ENCODE measurements around the gene CHCT1. TPM values are rescaled to one million over a fixed set of nuclear protein-coding genes. Genes with fewer than 3 reads are reported as not detected.
"Not testable (repeated sequence)": the region's sequence is repeated elsewhere in the genome, so short reads cannot be mapped to it uniquely, and the experiment has no call there.

CHCT1 gene
- not detected for total RNA-seq

DNA sequence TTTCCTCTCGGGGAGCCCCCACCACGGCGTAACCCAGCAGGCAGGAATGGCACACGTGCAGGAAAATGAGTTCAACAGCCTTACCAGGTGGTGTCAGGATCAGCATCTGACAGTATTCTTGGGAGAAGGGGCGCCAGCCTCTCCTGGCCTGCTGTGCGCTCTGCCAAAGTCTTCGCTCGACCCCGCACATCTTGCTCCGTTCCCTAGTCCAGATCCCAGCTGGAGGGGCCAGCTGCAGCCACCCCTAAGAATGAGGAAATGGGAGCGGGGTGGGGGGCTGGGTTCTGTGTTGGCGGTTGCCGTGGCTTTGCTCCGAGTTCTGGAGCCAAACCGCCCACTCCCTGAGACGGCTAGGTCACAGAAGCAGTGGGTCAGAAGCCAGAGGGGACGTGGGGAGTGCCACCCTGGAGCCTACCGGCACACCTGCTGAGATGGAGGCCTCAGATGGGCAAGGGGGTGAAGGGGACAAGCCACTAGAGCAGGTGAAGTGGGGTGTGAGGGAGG is at the start of gene CHCT1:
CHCT1 (plus strand) TSS at position 328 of the 504 bp plus-strand sequence; CDS start at position 432, 104 bp downstream.
- DNase-seq (ENCODE audit: low spot score in 2 of 2) (no peak), FAIRE-seq (no peak)

DNA sequence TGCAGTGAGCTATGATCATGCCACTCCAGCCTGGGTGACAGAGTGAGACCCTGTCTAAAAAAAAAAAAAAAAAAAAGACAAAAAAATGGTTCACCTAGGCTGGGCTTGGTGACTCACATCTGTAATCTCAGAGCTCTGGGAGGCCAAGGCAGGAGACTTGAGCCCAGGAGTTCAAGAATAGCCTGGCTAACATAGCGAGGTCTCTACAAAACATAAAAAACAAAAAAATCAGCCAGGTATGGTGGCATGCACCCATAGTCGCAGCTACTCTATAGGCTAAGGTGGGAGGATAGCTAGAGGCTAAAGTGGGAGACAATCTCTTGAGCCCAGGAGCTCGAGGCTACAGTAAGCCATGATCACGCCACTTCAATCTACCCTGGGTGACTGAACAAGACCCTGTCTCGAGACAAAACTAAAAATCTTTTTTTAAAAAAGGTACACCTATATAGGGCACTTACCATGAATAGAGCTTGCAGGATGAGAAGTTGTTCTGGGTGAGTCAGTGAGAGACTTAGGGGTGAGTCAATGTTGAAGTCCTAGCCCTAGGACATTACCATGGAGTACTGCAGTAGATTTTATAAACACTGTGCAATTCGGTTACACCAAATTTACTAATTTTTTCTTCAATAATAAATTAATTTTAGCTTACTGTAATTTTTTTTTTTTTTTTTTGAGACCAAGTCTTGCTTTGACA is 49.4 kb upstream of the CHCT1 start:
- DNase-seq (ENCODE audit: low spot score in 2 of 2) (no peak), FAIRE-seq (no peak)

DNA sequence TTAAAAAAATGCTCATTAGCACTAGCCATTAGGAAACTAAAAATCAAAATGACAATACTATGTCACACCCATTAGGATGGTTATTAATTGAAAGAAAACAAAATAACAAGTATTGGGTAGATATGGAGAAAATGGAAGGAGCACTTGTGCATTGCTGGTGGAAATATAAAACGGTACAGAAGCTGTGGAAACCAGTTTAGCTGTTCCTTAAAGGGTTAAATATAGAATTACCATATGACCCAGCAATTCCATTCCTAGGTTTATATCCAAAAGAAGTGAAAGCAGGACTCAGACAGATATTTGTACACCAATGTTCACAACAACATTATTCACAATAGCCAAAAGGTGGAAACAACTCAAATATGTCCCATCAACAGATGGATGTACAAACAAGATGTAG is 44.1 kb upstream of the CHCT1 start:
- FAIRE-seq, result not testable (repeated sequence)

DNA sequence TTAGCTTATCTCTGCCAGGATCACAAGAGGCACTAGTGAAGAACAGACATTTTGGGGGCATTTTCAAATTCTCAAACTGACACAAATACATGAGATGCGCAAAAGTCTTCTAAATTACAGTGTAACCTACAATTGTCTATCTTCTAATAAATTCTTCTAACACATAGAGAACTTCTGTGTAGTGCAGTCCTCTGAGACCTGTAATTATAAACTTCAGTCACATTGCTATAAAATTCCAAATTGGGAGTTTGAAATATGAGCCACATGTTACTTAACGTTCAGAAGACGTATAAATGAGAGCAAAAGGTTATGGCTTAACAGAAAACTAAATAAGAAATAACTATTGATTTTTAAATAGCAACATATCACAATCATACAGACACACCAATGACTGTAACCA is 42.8 kb upstream of the CHCT1 start:
- not testable (repeated sequence) for DNase-seq (ENCODE audit: low spot score in 2 of 2); FAIRE-seq

More for the DNA sequence above, 44.1 kb upstream of the CHCT1 start:
- not testable (repeated sequence) for DNase-seq (ENCODE audit: low spot score in 2 of 2)

DNA sequence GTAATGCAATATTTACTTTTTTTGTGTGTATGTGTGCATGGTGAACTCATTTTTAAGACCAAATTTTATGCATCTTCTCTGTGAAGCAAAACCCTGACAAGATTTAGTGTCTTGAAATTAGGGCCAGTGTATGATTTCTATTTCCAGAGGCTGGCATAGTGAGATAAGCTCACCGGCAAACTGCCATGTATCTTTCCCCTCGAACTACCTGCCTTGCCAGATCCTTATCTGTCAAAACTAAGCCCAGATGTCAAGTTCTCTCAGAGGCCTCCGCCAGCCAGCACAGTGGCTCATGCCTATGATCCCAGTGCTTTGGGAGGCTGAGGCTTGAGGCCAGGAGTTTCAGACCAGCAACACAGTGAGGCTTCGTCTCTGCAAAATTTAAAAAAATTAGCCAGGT is 40.3 kb upstream of the CHCT1 start:
- FAIRE-seq (no peak), DNase-seq (ENCODE audit: low spot score in 2 of 2) (no peak)

DNA sequence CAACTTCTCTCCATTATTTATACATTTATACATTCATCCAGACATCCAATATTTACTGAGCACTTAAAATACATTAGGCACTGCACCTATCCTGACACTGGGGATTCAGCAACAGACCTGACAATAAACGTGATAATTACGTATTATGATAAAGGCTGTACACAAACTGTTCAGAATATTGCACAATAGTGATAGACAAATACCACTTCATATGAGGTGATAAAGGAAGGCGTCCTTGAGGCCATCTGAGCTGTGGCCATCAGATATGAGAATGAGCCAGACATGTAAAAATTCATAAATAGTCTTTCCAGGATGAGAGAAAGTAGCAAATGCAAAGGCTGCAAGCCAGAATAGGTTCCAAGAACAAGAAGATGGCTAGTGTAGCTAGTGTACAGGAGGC is 38.9 kb upstream of the CHCT1 start:
- FAIRE-seq (no peak), DNase-seq (ENCODE audit: low spot score in 2 of 2) (no peak)

DNA sequence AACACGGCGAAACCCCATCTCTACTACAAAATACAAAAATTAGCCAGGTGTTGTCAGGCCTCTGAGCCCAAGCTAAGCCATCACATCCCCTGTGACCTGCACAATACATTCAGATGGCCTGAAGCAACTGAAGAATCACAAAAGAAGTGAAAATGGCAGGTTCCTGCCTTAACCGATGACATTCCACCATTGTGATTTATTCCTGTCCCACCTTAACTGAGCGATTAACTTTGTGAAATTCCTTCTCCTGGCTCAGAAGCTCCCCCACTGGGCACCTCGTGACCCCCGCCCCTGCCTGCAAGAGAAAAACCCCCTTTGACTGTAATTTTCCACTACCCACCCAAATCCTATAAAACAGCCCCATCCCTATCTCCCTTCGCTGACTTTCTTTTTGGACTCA is 37.4 kb upstream of the CHCT1 start:
- not testable (repeated sequence) for DNase-seq (ENCODE audit: low spot score in 2 of 2); FAIRE-seq

DNA sequence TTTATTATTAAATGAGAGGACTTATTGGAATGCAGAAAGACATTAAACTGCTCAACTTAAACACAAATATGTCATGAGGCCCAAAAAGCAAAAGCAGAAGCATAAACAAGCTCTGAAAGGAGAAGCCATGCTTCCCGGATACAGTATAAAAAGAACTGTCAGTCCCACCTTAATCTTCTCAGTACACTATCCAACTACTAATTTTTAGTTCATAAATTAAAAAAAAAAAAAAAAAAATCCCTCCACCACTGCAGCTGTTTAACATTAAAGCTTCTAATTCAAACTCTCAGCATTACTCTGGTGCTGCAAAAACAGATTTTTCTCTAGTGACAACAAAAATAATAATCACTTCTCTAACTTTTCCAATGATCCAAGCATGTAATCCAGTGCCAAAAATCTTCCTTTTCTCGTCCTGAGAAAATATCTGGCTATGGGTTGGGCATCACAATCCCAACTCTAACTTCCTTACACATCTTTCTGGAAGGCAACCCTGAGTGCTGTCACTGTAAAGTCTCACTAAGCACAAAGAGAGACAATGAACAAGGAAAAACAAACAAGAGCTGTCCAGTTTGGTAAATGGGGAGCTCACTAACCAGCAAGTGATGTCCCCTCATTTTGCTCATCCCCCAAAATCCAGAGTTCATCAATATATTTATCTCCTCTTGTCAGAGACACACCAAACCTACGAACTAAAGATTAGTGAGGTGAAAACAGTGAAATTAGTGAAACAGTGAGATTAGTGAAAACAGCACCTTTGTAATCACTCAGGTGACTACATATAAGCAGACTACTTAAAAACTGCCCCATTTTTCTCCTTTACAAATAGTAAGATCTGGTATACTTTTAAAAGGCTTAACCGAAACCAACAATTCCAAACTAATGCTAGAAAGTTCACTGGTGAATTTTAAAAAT is 35.9 kb upstream of the CHCT1 start:
- DNase-seq (ENCODE audit: low spot score in 2 of 2), result no peak
- FAIRE-seq, result no peak

DNA sequence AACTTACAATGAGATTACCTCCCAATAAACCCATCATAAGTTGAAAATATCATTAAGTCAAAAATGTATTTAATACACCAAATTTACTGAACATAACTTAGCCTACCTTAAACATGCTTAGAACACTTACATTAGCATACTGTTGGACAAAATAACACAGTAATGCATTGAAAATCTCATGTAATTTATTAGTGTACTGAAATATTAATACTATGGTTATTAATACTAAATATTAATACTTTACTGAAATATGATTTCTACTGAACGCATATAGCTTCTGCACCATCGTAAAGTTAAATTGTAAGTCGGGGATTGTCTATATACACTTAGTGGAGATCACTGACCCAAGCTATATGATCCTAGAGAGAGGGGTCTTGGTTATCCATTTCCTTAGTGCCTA is 34.6 kb upstream of the CHCT1 start:
- DNase-seq (ENCODE audit: low spot score in 2 of 2), result no peak
- FAIRE-seq, result no peak

DNA sequence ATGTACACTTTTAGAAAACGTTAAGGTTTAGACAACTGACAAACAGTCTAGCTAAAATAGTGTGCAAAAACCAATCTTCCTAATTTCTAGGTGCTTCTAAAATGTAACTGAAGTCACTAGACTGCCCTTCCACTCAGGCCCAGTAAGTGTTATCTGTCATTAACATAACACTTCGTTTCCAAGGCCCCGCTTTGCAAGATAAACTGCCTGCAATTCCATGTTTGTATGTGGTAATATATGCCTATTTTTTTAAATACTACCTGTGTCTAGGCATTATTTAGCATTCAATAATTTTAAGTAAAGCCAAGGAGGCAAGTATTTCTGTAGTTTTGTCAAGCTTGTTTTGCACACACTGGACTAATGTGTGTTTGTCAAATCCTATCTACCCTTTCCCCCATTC is 33.5 kb upstream of the CHCT1 start:
- FAIRE-seq (no peak), DNase-seq (ENCODE audit: low spot score in 2 of 2) (no peak)

DNA sequence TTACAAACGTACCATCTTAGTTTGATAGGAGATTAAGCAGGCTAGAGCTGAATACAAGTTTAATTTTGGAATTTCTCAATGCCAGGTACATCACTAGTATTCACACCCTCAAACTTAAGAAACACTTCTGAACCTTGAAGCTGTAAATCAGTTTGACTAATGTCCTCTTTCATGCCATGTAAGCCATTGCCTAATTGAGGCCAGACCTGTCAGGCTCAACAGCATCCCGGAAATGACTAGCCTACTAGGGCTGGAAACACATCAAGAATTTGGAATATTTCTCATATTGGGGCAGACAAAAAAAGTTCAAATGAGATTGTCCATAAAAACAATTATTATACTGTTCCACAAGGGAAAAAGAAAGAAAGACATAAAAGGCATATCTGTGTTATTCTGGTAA is 32.1 kb upstream of the CHCT1 start:
- DNase-seq (ENCODE audit: low spot score in 2 of 2) (no peak), FAIRE-seq (no peak)

DNA sequence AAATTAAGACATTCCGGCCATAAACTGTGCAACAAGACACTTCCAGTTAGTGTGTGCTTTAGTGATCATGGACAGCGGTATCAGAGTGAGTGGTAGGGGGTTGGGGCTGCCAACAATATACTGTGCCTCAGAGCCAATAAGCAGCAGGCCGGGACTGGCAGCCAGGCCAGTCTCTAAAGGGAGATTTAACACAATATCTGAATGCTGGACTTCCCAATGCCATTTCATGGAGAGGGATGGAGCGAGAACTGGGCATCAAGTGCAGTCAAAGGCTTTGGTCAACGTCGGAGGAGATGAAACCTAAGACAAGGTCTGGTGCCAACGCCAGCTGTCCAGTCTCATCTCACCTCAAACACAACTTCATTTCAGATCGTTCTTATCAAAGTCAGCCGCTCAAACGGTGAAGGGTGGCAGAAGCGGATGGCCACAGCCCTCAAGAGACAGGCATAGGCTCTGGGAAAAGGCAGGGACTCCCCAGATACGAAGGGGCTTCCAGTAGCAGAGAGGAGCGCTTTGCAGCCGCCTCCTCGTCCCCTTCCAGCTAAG is 31.3 kb upstream of the CHCT1 start:
- no peak for FAIRE-seq

DNA sequence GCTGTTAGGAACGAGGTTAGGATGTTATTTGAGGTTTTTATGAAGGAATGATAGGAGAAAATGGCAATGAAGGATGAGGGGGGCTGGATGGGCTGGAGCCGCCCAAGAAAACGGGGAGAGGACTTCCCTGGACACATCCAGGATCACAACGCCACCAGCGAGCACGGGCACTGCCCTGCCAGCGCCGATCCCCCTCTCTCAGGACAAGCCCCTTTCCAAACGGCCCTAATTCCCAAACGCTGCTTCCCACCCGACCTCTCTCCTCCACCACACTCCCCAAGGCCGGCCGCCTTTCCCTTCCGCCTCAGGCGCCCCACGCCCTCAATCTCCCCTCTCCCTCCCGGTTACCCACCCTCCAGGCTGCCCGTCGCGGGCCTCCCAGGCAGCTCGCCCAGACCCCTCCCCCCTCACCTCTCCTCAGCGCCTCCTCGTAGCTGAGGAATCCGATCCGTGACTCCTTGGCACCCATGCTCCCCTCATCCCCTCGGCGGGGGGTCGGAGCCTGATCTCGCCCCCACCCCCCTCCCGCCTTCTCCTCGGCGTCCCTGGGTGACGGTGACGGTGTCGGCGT is 30.7 kb upstream of the CHCT1 start:
- FAIRE-seq, result no peak
- peak in 1 of 2 donors; percentile 18 for DNase-seq (ENCODE audit: low spot score in 2 of 2)

More for the DNA sequence above, 31.3 kb upstream of the CHCT1 start:
- no peak for DNase-seq (ENCODE audit: low spot score in 2 of 2)

DNA sequence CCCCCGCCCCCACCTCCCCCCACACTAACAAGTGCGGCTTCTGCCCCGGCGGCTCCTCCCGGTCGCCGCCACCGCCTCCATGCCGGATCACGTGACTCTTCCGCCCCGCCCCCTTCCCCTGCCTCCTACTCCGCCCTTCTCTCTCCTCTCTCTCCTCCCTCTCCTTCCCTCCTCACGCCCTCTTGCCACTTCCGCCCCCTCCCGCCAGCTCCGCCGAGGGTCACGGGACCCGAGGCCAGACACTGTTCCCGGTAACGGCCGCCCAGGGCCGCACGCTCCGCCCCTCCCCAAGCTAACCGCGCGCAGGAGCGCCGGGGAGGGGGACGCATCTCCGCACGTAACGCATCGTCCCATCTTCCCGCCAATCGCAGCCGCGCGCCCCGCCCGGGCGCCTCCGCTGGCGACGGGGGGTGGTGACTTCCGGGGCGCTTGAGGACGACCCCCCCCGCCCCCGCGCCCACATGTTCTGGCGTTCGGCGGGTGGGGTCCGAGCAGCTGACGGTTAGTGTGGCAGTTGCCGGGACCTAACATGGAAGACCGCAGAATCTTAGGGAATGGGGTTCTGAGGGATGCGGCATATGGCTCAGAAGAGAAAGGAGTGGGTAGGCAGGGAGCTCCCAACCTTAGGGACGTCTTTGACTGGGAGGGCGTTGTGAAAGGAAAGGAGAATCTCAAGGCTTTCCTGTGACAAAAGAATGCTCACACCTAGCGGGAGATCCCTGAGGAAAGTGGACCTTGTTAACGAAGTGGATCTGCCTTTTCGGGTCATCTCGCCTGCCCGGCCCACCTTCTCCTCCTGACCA is 30.0 kb upstream of the CHCT1 start, which contains the start of gene USP32:
USP32 (minus strand) TSS at position 92 of the 803 bp plus-strand sequence. CDS start 194 bp downstream, outside the sequence.
- peak; percentile 89 to 92 for DNase-seq (ENCODE audit: low spot score in 2 of 2)
- FAIRE-seq, result no peak

DNA sequence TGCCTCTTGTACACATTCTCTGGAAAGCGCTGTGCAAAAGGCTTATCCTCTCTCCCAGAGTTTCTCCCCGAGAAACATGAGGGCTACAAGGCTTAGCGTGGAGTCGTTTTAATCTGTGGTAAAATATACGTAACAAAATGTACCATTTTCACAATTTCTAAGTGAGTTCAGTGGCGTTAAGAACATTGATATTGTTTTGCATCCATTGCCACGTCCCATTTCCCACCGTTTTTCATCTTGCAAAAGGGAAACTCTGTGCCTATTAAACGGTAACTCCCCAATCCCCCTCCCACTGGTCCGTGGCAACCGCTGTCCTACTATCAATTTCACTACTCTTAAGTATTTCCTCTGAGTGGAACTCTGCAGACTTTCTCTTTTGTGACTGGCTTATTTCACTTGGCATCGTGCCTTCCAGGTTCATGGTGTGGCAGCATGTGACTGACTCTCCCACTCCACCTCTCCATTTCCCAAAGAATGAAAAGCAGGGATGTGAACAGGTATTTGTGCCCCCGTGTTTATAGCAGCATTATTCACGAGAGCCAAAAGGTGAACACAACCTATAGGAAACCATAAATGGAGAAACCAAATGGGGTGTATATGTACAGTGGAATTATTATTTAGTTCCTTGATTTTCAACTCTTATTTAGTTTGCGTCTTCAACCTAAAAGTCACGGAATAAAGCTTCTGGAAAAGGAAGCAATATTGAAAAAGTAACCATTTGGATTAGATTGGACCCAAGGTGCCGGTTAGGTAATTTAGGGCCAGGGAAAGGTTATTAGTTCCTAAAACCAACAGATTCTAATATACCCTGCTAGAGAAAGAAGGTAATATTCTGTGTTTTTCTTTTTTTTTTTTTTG is 29.2 kb upstream of the CHCT1 start:
- no peak for DNase-seq (ENCODE audit: low spot score in 2 of 2)
- FAIRE-seq, result no peak

DNA sequence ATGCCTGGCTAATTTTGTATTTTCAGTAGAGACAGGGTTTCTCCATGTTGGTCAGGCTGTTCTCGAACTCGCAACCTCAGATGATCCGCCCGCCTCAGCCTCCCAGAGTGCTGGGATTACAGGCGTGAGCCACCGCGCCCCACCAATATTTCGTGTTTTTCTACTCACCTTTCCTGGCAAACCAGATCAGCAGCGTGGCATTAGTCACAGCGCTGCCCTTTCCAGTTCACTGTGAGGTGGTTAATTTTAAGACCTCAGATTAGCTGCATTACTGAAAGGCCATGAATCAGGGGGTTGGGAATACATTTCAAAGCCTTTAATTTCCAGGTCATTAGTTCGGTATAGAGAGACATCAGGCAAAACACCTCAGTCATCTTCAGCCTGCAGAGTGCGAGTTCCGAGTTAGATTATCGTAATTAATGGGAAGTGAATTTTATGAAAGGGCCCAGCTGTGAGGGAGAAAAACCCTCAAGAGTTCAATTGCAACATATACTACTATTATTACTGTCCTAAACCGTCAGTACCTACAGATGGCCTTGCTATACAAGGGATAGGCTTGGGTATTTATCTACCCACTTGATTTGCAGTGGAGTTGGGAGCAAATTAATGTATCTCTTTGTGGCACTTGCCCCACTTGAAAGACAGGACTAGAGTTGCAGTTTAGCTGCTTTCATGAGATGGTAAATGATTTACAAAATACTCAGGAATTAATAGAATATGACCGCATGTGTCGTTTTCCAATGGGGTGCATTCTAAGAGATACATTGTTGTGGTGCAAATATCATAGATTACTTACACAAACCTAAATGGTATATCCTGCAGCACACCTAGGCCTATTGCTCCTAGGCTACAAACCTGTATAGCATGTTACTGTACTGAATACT is 28.2 kb upstream of the CHCT1 start:
- FAIRE-seq (no peak), DNase-seq (ENCODE audit: low spot score in 2 of 2) (no peak)

DNA sequence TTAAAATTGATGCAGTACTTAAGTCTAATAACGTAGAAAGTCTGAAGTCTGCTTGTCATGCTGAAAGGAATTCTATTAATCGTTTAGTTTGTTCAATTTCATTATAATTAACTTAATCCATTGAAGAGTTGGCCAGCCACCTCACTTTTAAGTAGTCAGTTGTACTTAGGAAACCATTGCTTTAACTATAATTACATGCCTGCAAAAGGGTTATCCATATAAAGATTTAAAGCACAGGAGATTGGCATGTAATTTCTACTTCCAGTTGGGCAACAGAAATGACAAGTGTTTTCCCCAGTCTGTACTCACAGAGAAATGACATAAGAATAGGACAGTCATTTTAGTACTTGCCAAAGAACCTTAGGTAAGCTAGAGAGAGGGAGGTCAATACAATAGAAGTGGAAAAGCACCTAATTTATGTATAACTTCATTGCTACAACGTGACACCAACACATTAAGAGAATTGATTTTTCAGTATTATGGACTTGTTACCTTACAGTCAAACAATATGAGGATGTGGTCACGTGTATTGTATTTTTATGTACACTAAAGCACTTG is 26.7 kb upstream of the CHCT1 start:
- no peak for FAIRE-seq
- no peak for DNase-seq (ENCODE audit: low spot score in 2 of 2)

DNA sequence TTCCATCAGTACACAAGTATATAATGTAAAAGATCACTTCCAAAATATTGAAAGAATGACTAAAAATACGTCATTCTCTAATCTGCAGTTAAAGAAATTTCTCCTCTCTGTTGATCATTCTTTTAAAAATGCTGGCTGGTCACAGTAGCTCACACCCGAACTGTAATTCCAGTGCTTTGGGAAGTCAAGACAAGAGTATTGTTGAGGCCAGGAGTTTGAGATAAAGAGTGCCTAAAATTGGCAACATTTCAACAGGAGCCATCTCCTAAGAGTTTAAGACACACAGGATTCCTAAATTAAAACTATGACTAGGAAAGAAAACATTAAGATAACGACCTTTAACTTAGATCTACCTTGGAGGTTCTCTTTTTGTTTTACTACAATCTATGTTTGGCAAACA is 25.9 kb upstream of the CHCT1 start:
- FAIRE-seq, result no peak
- no peak for DNase-seq (ENCODE audit: low spot score in 2 of 2)
